HG03439 (cell line): Measurements from ENCODE around the gene EEF1AKMT2.

Experiments
- ATAC-seq: cut with Tn5 transposase; IDR thresholded peaks from one replicate; pipeline ENCODE4 v1.9.1; 2021; ENCODE audit warnings: mild to moderate bottlenecking, moderate library complexity; ENCODE audit not compliant: unreplicated experiment

The EEF1AKMT2 gene

GRCh38 chr10:124723826-124724225 lies 67.9 kb downstream of the EEF1AKMT2 start:
- ATAC-seq, result no peak

GRCh38 chr10:124722798-124723783 lies 68.6 kb downstream of the EEF1AKMT2 start:
- peak; percentile 61 for ATAC-seq

- no peak for ATAC-seq
These were observed 70.2 kb downstream of the EEF1AKMT2 start for GRCh38 chr10:124721330-124722045.

GRCh38 chr10:124719213-124719851 lies 72.4 kb downstream of the EEF1AKMT2 start:
- ATAC-seq, result peak; percentile 34

- peak; percentile 57 for ATAC-seq
These were observed 73.6 kb downstream of the EEF1AKMT2 start for GRCh38 chr10:124717911-124718741.

GRCh38 chr10:124717041-124717757 lies 74.5 kb downstream of the EEF1AKMT2 start:
- ATAC-seq, result no peak

GRCh38 chr10:124716369-124716768 lies 75.3 kb downstream of the EEF1AKMT2 start:
- no peak for ATAC-seq

GRCh38 chr10:124715439-124715838 lies 76.2 kb downstream of the EEF1AKMT2 start:
- ATAC-seq, result no peak

GRCh38 chr10:124713679-124714255 lies 77.9 kb downstream of the EEF1AKMT2 start:
- no peak for ATAC-seq

GRCh38 chr10:124712704-124713407 lies 78.8 kb downstream of the EEF1AKMT2 start:
- no peak for ATAC-seq

GRCh38 chr10:124711145-124711544 lies 80.5 kb downstream of the EEF1AKMT2 start:
- ATAC-seq, result no peak

- no peak for ATAC-seq
These were observed 81.3 kb downstream of the EEF1AKMT2 start for GRCh38 chr10:124710266-124710881.

GRCh38 chr10:124709861-124710260 lies 81.8 kb downstream of the EEF1AKMT2 start:
- ATAC-seq, result no peak

GRCh38 chr10:124708922-124709520 lies 82.7 kb downstream of the EEF1AKMT2 start:
- no peak for ATAC-seq

GRCh38 chr10:124708246-124708779 lies 83.4 kb downstream of the EEF1AKMT2 start:
- no peak for ATAC-seq
